GM21360 (cell line): ENCODE results near the gene NKX6-2.
"Not testable (repeated sequence)": the region's sequence is repeated elsewhere in the genome, so short reads cannot be mapped to it uniquely, and the experiment has no call there.

ENCODE experiments used
- ATAC-seq: cut with Tn5 transposase; IDR thresholded peaks from one replicate; pipeline ENCODE4 v1.9.1; 2021; ENCODE audit warnings: mild to moderate bottlenecking, moderate library complexity; ENCODE audit not compliant: unreplicated experiment

The NKX6-2 gene

DNA sequence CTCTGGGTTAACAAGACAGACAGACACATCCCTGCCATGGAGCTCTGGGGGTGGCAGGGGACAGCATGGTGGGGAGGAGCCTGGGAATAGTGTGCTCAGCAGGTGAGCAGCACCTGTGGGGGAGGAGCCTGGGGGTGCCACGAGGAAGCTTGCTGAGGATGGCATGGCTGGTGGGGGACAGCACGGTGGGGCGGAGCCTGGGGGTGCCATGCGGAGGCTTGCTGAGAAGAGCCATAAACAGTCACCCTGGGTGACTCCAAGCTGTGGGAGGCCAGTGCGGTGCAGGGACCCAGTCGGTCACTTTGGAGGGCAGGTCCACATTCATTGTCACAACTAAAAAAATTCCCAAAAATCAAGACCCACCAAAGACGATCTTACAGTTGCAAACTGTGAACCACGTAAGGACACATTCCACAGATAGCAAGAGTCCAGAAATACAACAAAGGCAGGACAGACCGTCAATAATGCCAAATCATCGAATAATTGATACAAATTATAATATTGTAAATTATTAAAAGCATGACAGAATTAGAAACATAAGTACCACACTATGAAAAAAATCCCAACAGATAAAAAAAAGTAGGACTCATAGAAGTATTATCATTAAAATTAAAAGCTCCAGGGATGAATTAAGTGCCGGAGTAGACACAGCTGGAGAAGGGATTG lies 24.4 kb downstream of the NKX6-2 start:
- no peak for ATAC-seq

DNA sequence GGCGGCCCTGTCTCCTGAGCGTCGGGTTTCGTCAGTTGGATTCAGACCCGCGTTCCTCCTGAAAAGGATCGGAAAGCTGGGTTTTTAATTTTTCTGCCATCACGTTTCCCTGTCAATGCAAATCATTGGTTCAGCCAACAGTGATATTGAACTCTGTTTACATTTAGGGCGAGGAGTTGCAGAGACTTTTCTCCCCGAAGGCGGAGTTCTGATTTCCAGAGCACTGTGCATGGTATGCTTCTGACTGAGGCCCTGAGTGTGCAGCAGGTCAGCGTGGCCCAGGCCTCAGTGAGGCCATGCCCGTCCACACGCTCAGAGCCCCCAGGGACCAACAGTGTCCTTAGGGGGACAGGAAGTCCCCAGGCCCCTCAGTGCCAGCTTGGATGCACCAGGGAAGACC lies 27.1 kb downstream of the NKX6-2 start:
- no peak for ATAC-seq

DNA sequence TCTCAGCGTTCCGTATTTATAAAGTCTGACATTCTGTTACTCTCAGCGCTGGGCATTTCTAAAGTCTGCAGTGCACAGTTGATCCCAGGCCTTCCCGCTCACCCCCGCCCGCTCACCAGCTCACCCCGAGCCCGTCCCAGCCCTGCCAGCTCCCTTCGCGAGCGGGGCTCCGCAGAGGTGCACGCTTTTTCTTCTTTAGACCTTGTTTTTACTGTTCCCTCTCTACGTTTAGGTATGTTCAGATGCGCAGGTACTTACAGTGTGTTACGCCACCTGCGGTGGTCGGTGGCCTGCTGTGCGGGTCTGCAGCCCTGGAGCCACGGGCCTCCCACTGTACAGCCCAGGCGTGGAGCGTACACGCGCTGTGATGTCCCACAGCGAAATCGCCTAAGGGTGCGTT lies 28.8 kb downstream of the NKX6-2 start:
- no peak for ATAC-seq

DNA sequence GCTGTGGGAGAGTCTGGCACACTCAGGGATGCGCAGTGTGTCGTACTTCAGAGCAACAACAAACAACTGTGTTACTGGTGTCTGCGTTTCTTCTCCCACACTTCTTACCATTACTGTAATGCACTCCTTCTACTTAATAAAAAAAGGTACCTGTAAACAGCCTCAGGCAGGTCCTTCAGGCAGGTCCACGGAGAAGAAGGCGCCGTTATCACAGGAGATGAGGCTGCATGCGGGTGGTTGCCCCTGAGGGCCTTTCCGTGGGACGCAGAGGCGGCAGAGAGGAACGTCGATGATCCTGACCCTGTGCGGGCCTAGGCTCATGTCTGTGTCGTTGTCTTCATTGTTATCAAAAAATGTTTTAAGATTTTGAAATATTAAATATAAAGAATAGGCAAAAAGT lies 29.4 kb downstream of the NKX6-2 start:
- no peak for ATAC-seq

DNA sequence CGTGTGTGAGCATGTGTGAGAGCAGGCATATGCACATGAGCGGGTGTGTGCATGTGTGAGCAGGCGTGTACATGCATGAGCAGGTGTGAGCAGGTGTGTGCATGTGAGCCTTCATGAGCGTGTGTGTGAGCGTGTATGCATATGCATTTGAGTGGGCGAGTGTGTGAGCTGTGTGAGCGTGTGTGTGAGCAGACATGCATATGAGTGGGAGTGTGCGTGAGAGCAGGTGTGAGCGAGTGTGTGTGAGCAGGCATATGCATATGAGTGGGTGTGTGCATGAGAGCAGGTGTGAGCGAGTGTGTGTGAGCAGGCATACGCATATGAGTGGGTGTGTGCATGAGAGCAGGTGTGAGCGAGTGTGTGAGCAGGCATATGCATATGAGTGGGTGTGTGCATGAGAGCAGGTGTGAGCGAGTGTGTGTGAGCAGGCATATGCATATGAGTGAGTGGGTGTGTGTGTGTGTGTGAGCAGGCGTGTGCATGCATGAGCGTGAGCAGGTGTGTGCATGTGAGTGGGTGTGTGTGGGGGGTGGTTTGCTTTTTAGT lies 30.7 kb downstream of the NKX6-2 start:
- ATAC-seq: no peak

DNA sequence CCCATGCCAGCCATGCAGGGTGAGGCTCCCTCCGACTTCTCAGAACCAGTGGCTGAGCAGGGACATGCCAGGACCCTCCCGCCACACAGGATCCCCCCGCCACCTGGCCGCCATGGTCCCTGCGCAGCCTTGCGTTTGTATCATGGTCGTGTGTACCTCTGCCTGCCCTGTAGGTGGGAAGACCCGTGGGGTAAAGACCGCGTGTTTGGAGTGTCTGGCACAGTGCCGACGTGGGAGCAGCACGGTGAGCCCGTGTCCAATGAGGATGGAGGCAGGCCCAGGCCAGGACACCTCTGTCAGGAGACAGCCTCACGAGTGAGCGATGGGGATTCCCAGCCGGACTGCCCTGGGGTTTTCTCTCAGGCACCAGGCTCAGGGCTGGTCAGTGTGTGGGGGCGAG lies 31.9 kb downstream of the NKX6-2 start:
- no peak for ATAC-seq

DNA sequence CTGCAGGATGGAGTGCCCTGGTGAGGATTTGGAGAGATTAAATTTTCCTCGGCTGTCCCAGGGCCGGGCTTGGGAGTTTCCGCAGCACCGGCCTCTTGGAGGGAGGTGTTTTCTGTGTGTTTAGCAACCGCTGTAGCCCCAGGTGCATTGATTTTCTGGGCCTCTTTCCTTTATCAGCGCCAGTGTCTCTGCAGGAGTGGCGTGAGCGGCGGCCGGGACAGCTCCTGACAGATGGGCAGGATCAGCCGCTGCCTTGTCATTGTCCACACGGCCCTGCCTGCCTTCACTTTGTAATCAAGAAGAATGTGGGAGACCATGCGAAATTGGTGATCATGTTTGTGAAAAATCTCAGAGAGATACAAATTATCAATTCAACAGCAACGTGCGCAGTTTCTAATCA lies 32.4 kb downstream of the NKX6-2 start:
- no peak for ATAC-seq

DNA sequence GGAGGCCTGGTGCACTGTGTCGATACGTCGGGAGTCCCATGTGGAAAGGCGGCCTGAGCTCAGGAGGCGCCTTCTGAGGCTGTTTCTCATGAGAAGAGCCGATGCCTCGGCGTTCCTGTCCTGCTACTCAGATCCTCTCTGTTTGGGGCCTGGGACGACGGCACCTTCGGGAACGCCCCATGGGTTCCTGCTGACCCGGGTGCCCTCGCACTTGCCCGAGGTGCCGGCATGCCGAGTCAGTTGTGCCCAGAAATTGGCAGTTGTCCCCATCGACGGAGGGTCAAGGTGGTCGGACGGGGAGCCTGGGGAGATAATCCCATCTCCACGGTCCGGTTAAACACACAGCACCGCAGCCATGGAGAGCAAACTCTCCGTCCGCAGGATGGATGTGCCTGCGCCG lies 33.0 kb downstream of the NKX6-2 start:
- no peak for ATAC-seq

DNA sequence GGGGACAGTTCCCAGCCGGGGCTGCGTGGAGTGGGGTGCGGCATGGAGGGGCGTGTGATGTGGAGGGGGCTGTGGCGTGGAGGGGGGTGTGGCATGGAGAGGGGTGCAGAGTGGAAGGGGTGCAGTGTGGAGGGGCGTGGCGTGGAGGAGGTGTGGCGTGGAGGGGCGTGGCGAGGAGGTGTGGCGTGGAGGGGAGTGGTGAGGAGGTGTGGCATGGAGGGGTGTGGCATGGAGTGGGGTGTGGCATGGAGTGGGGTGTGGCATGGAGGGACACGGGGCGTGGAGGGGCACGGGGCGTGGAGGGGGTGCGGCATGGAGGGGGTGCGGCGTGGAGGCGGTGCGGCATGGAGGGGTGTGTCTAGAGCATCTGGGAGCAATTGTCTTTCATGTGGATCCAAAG lies 33.6 kb downstream of the NKX6-2 start:
- no peak for ATAC-seq

DNA sequence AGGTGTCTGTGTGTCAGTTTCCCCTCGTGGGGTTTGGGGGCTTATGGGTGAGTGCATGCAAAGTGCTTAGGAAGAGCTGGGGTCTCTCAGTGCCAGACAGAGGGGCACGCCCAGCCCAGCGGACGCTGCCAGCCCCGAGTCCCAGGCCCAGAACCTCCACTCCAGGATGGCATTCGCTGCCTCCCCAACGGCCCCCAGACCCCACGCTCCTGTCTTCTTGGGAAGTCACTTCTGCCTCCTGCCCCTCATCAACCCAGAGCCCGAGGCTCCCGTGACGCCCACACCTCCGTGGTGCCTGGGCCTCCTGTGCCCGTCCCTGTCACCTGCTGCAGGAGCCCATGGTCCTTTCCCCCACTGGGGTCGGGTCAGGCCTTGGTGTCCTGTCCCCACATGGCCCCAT lies 35.0 kb downstream of the NKX6-2 start:
- ATAC-seq: no peak

DNA sequence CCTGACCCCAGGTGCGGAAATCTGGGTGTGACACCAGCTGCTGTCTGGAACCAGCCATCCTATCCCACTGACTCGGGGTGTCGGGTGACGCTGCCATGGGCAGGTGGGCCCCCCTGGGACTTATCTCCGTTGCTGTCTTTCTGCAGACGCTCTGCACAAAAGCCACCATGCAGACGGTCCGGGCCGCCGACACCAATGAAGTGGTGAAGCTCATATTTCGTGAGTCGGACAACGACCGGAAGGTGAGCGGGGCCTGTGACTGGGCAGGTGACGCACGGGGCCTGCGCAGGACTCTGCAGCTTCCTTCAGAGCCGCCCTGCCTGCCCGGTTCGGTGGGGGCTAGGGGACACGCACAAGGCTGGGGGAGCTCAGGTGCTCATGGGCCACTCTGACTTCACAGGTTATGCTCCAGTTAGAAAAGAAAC lies 36.6 kb downstream of the NKX6-2 start:
- no peak for ATAC-seq

DNA sequence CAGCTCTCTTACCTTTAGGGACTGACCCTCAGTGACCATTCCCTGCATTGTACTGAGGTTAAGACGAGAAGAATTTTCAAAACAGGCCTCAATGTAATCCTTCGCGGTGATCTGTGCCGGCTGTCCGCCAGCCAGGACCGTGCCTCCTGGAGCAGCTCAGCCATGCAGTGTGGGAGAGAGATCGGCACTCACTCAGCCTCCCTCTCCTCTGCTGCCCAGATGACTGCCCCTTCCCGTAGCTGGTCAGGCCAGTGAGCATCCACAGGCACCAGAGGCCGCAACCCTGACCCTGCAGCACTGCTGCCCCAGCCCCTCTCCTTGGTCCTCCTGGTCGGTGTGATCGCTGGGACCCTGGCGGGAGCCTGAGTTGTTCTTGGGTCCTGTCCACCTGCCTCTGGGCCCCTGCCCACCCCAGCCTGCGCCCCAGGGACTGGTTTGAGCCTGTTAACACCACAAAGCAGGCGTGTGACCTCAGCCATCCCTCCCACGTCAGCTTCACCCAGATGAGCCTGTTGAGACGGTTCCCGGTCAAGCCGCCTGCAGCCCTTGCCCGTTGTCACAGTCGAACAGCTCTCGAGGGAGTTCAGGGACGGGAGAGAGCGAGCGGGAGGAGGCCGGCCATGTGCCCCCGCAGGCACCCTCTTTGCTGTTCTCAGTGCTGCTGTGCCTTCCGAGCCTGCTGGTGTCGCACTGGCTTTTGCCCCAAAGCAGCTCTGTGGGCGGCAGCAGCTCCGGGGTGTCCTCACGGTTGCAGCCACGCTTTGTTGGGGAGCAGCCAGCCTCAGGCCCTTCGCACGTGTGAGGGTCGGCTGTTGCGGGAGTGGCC lies 37.2 kb downstream of the NKX6-2 start:
- ATAC-seq: no peak

DNA sequence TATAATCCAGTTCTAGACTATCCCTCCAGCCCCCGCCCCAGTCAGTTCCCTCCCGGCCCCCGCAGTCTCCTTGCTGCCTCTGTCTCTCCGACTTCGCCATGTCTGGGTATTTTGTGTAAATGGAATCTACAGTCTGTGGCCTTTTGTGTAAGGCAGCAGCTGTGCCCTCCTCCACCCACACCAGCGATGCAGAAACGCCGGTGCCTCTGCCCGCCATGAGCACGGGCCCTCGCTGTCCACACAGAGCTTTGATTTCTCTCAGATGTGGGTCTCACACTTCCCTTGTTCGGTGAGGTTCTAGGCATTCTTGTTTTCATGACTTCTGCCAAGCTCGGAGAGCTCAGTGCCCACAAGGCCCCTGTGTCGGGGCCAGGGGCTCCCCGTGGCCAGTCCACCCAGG lies 37.8 kb downstream of the NKX6-2 start:
- no peak for ATAC-seq

DNA sequence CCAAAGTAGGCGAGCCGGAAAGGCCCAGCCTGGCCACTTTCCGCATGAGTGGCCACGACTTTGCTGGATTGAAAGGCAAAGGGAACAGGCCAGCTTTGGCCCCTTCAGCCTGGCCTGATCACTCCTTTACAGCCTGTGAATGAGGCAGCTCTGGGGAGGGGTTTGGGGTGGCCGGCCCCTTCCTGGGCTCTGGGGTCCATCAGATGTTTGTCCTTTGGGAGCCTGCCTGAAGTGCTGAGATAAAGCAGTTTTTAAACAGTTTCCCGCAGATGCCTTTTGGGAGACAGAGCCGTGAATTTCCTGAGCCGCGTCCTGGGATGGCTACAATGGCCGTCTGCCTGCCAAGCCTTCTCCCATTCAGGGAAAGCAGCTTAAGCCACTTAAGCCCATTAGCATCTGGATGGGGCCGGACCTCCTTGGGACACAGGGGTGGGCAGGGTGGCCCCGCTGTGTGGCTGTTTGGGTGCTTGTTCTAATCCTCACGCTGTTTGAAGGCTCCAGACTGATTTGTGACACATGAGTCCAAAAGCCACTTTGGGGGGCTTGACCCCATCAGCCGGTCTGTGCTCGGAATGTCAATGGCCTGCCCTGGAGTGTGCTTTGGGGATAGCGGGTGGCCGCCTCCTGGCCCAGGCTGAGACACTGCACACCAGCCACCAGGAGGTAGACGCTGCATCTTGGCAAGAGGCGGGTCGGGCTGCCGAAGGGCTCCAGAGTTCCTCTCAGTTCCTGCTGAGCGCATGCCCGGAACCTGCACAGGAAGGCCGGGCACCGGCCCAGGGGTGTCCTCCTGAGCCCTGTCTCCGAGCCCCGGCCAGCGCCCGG lies 38.9 kb downstream of the NKX6-2 start:
- no peak for ATAC-seq

DNA sequence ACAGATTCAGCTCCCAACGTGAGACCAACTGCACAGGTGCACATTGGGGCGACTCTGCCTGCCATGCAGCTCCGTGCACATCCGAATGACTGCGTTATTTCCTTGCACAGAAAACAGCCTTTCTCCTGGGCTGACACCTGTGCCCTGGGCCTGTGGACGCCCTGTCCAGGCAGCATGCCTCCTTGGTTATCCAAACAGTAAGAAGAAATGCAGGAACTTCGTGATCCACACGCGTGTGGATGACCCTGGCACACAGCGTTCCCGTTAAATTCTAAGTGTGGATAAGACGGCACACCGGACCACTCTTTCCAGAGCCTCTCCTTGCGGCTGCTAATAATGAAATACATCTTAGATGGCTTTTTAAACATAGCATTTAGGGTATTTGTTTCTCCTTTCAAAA lies 39.6 kb downstream of the NKX6-2 start:
- ATAC-seq: no peak

DNA sequence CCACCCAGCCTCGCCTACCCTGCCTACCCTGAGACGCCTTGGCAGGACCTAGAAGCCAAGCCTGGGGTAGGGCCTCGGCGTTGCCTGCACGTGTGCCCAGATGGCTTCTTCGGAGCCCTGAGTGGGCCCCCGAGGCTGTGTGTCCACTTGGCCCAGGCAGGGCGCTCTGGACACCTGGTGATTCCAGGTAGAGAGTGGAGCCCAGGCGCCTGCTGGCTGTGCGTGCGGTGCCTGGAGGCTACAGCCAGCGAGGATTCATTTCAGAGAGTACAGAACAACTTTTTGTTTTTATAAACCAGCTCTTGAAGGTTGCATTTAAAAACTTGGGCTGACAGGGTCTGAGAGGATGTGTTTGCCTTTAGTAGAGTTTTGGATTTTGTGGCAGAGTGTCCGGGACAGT lies 40.0 kb downstream of the NKX6-2 start:
- ATAC-seq: no peak

DNA sequence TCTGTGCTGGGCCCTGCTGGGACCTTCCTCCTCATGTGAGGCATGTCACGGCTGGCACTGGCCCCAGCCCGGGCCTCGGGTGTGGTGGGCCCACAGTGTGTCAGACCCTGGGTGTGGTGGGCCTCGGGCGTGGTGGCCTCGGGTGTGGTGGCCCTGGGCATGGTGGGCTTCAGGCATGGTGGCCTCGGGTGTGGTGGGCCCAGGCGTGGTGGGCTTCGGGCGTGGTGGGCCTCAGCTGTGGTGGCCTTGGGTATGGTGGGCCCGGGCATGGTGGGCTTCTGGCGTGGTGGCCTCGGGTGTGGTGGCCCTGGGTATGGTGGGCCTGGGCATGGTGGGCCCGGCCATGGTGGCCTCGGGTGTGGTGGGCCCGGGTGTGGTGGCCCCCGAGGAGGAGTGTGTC lies 40.4 kb downstream of the NKX6-2 start:
- ATAC-seq: no peak

DNA sequence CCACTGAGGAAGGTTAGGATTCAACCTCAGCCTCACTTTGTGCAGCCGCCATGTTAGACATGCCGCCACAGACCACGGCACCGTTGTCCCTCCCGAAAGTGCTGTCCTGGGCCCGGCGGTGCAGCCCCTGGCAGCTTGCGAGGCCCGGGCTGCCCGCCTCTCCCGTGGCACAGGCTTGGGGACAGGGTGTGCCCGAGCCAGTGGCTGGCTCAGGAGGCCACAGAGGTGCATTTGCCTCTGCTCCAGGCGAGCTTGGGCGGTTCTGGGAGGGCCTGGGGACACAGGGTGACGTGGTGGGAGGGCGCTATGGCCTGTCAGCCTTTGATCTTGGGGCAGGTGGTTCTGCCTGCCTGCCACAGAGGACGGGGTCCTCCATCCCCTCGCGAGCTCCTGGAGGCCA lies 41.1 kb downstream of the NKX6-2 start:
- no peak for ATAC-seq

DNA sequence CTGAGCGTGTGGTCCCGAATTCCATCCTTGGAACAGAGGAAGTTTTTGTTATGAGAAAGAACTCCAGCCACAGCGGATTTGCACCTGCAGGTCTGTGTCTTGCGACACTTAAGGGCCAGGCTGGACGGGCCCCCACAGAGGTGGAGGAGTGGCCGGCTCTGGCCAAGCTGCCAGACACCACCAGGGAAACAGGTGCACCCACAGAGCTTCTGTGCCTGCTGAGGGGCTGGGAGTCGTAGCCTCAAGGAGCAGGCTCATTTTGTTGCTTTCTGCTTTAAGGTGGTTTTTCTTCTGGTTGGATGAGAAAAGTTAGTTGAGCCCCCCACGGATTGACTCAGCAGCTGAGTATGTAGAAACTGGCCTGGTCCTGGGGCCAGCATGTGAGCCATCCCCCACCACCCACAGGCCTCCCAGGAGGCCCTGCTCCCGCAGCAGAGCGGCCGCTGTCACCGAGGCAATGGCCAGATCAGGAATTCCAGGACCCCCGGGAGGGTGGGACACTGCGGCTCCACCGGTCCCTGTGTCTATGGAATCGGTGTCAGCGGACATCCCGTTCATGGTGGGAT lies 41.9 kb downstream of the NKX6-2 start:
- no peak for ATAC-seq

DNA sequence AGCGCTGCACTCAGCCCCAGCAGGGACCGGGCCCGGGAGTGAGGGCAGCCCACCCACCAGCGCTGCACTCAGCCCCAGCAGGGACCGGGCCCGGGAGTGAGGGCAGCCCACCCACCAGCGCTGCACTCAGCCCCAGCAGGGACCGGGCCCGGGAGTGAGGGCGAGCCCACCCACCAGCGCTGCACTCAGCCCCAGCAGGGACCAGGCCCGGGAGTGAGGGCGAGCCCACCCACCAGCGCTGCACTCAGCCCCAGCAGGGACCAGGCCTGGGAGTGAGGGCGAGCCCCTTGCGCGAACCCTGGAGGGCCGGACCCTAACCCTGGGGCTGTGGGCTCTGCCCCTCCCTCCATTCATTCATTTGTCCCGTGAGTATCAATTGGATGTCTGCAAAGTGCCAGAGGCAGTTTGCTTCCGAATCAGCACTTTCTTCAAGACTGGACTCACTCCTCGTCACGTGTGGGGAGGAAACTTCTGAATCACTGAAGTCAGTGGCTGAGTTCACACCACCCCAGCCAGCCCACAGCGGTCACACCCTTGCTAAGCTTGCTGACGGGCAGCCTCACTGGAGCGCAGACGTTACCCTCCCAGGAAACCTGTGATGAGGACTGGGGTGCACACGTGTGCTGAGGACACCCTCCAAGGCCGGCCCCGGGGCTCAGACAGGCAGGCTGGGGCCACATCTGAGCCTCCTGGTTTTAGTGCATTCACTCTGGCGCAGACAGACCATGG lies 42.6 kb downstream of the NKX6-2 start:
- not testable (repeated sequence) for ATAC-seq

DNA sequence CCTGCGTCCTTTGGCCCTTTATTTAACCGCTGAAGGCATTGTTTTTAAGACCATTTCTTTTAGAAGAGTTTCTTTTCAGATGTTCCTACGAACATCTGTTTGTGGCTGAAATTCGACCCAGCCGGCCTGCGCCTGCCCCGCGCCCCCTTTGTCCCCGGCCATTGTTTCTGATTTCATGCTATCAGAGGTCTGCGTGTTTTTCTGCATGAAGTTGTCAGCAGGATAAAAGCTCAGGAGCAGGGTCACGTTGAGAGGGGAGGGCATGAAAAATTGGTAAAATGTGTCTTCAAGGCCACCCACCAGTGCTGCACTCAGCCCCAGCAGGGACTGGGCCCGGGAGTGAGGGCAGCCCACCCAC lies 43.1 kb downstream of the NKX6-2 start:
- no peak for ATAC-seq
